SK-N-MC (cell line): ENCODE measurements around the gene ESF1.
A peak's percentile ranks its signal among the peaks of the same experiment; 100 is the strongest.

Source experiments
- DNase-seq: peaks from one replicate; pipeline ENCODE4 v3.0.0-alpha.2; 2011; ENCODE audit warnings: low read depth, low spot score
- H3K27ac ChIP-seq: fragments of 200-600 bp; sonication (generic); 2 replicates; pipeline ENCODE4 v1.5.1; 2016; ENCODE audit warnings: mixed run types
- H3K36me3 ChIP-seq: fragments of 200-600 bp; sonication (generic); 2 replicates; pipeline ENCODE4 v1.6.1; 2017; ENCODE audit warnings: antibody characterized with exemption, low read length, mixed read lengths; ENCODE audit not compliant: insufficient read depth
- H3K4me3 ChIP-seq: fragments of 200-600 bp; sonication (generic); 2 replicates; pipeline ENCODE4 v1.5.1; 2016
- H3K9ac ChIP-seq: fragments of 200-600 bp; sonication (generic); 2 replicates; pipeline ENCODE4 v1.8.0; 2017; ENCODE audit warnings: mixed run types, mixed read lengths; ENCODE audit not compliant: insufficient read length
- H3K9me3 ChIP-seq: fragments of 200-600 bp; sonication (generic); 2 replicates; pipeline ENCODE4 v1.6.1; 2017; ENCODE audit warnings: low read depth, mild to moderate bottlenecking, antibody characterized with exemption, low read length, moderate library complexity, mixed read lengths
- EZH2 ChIP-seq: fragments of 200-600 bp; sonication (generic); IDR thresholded peaks from one replicate; pipeline ENCODE4 v1.6.1; 2017; ENCODE audit warnings: antibody characterized with exemption
- FOXP2 ChIP-seq: optimal IDR thresholded peaks from 2 replicates; pipeline ENCODE3; 2011; ENCODE audit warnings: mild to moderate bottlenecking, moderate library complexity; ENCODE audit not compliant: insufficient read depth; ENCODE audit errors: extremely low read length, control extremely low read depth
- POLR2AphosphoS5 ChIP-seq: IDR thresholded peaks from 2 replicates; pipeline ENCODE4 v1.6.1; 2012; ENCODE audit warnings: mild to moderate bottlenecking, low read depth, low read length, borderline replicate concordance

ESF1 gene

GRCh38 chr20:13793001-13793400 lies 8.3 kb upstream of the ESF1 start:
- Histone ChIP-seq H3K36me3 (peaks cover 94% of the 10 kb centered on the region), H3K9ac (no peak overlapping the region), H3K4me3 (no peak overlapping the region), H3K27ac (no peak overlapping the region), H3K9me3 (no peaks in the 10 kb centered on the region)
- TF ChIP-seq EZH2, result no peak
- TF ChIP-seq FOXP2, result no peak
- no peak for TF ChIP-seq POLR2AphosphoS5
- no peak for DNase-seq

DNA sequence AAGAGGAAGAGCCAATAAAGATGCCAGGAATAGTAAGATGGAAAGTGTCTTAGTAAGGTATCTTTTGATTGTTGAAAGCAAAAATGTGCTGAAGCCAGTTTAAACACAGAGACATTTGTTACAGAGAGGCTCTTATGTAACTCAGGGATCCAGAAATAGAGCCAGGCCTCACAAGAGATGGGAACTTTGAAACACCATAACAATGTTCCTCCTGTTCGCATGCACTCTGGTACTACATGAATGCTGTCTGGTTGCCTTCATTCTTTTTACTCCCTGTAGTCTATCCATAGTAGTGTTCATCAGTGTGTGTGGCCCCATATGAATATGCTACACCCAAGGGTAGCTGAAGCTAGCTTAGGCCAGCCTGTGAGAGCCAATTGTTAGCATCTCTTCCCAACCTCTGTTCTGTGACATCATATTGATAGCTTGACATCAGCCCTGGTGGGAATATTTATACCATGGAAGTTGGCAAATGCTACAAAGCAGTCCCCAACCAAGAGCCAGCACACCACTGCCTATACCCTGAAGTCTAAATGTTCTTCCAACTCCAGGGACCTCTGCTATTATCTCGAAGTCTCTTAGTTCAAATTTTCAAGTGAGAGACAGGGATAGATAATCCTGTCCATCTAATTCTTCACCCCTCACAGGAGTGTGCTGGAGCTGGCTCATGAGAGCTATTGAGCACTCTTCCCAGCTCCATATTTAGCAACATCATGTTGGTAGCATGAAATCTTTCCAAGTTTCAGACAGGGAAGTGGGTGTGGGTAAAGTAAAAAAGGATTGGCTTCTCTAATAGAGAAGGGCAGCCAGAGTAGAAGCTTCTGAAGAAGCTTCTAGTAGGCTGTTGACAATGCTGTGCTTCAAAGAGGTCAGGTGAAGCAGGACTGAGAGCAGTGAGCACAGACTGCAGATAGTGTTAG lies 7.1 kb upstream of the ESF1 start:
- no peak overlapping the region for H3K4me3 ChIP-seq
- peaks cover 95% of the 10 kb centered on the region for H3K36me3 ChIP-seq
- DNase-seq, result no peak
- H3K9me3 ChIP-seq, result no peaks in the 10 kb centered on the region
- TF ChIP-seq POLR2AphosphoS5 (no peak), EZH2 (no peak), FOXP2 (no peak)
- H3K9ac ChIP-seq, result no peak overlapping the region
- H3K27ac ChIP-seq, result no peak overlapping the region

DNA sequence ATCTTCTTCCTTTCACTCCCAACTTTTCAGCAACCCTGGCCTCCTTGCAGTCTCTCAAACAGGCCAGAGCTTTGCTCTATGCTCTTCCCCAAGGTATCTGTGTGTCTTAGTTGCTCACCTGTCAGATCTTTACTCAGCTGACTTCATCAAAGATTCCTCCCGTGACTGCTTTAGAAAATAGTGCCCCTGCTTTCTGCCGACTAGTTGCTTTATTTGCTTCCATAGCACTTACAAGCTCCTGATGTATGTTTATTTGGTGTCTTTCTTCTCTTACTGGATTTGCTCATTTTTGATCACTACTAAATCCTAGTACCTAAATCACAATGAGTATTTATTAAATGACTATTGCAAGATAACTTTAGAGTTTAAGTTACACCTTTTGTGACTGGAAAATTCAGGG lies 6.0 kb upstream of the ESF1 start:
- Histone ChIP-seq H3K27ac (no peak overlapping the region), H3K9ac (no peak overlapping the region), H3K4me3 (no peak overlapping the region), H3K36me3 (peaks cover 87% of the 10 kb centered on the region), H3K9me3 (no peaks in the 10 kb centered on the region)
- no peak for DNase-seq
- TF ChIP-seq EZH2, result no peak
- TF ChIP-seq POLR2AphosphoS5, result no peak
- TF ChIP-seq FOXP2, result no peak

DNA sequence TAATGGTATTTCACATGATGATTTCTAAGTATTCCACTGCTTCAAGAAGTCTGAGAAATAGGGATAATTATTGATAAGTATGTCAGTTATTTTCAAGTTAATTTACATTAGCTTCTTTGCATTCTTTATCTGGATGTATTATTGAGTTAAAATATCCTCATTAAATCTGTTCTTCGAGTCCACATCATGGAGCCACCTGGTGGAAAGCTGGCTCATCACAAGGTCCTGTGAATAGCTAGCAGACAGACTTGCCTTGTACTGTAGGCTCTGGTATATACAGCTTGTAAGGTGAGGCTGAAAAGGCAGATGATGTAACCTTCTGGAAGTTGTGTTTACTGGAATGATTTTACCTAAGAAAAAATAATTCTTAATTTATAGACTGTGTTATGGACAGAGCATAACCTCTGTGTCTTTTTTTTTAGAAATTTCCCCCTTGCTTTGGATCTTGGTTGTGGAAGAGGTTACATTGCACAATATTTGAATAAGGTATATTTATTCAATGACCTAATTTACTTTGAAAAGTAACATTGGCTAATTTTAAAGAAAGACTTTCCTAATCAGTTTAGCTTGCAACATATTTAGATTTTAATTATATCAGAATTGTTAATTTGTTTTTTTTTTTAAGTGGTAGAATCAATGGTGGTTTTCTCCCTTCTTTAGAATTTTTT lies 3.6 kb upstream of the ESF1 start:
- H3K9ac ChIP-seq, result no peak overlapping the region

DNA sequence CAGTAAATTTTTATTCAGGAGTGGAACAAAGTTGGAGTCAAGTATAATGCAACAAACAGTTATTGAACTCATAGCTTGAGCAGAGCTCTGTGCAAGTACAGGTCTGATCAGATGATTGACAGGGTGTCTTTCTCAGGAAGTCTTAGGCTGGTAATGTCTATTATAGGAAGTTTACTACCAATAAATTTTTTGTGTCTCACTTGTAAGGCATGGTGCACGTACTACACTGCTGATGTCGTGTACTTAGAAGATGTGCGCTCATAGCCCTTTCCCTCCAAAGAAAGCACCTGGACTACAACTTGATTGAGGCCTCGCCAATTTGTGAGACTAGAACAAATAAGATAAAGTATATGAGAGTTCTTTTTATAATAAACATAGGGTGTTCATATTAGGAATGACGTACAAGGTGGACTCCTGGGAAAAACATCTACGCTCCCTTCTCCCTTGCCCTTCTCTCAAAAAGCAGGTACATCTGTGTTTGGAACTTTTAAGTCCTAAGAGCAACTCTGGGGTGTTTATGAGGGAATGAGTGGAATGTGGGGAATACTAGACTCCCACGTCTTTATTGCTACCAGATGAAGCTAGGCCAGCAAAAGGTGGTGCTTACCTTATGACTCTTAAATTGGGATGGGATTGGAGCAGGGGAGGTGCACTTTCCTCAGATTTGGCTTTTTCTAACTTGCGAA lies 1.6 kb upstream of the ESF1 start:
- H3K9ac ChIP-seq, result peak overlapping the region; percentile 89
- TF ChIP-seq POLR2AphosphoS5, result no peak
- no peak for TF ChIP-seq FOXP2
- TF ChIP-seq EZH2, result no peak
- H3K36me3 ChIP-seq, result peaks cover 60% of the 10 kb centered on the region
- no peak overlapping the region for H3K27ac ChIP-seq
- no peak for DNase-seq
- H3K9me3 ChIP-seq, result no peaks in the 10 kb centered on the region
- H3K4me3 ChIP-seq, result peak overlapping the region; percentile 91

More for the DNA sequence above, 3.6 kb upstream of the ESF1 start:
- Histone ChIP-seq H3K36me3 (peaks cover 63% of the 10 kb centered on the region), H3K4me3 (no peak overlapping the region), H3K9me3 (no peaks in the 10 kb centered on the region), H3K27ac (no peak overlapping the region)
- DNase-seq, result peak; percentile 35
- no peak for TF ChIP-seq POLR2AphosphoS5
- TF ChIP-seq FOXP2, result no peak
- TF ChIP-seq EZH2, result no peak

DNA sequence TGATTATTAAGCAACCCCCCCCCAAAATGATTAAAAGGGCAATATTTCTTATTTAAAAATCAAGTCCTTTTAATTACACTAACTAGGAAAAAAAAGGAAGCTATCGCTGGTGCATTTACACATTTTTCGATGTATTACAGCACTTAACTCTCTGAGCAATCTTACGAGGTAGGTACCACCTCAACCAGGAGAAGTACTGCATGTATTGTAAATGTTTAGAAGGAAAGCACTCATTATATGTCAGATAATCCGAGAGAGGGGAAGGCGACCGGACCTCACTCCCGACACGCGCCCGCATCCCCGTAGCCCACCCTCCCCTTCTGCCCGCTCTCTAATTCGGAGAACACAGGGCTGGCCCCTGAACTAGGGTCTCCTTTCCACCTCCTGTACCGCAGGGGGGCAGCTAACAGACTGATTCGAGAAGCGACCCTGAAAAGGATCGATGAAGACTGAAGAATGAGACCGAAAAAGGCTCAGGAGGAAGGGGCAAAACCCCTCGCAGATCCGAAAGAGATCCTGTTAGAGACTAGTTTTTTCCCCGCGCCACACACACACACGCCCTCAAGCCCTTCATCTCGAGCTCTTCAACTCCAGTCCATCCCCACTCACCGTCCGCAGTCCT lies 337 bp downstream of the ESF1 start:
- Histone ChIP-seq H3K27ac (no peak overlapping the region), H3K9ac (peak overlapping the region; percentile 89), H3K36me3 (peaks cover 58% of the 10 kb centered on the region), H3K4me3 (peak overlapping the region; percentile 91), H3K9me3 (no peaks in the 10 kb centered on the region)
- TF ChIP-seq EZH2 (no peak), FOXP2 (peak; percentile 89), POLR2AphosphoS5 (peak; percentile 95; the same call in 1 of the 2 replicates)
- DNase-seq, result no peak

GRCh38 chr20:13783528-13783927 lies 1.2 kb downstream of the ESF1 start:
- DNase-seq, result no peak
- no peak overlapping the region for H3K27ac ChIP-seq

More at GRCh38 chr20:13783528-13783927, 1.2 kb downstream of the ESF1 start:
- peak overlapping the region; percentile 89 for H3K9ac ChIP-seq
- peak overlapping the region; percentile 91 for H3K4me3 ChIP-seq
- TF ChIP-seq EZH2 (no peak), POLR2AphosphoS5 (no peak), FOXP2 (no peak)
- no peaks in the 10 kb centered on the region for H3K9me3 ChIP-seq
- H3K36me3 ChIP-seq, result peaks cover 58% of the 10 kb centered on the region
